GM15510 (cell line): ENCODE data around the gene PIP4K2A.

Source experiments
- POLR2A ChIP-seq: IDR thresholded peaks from 3 replicates; pipeline ENCODE4 v1.6.1; 2011; ENCODE audit warnings: borderline replicate concordance; ENCODE audit not compliant: insufficient read length; ENCODE audit errors: extremely low read depth

Gene PIP4K2A

GRCh38 chr10:22615819-22616499 lies 98.4 kb downstream of the PIP4K2A start:
- no peak for TF ChIP-seq POLR2A

DNA sequence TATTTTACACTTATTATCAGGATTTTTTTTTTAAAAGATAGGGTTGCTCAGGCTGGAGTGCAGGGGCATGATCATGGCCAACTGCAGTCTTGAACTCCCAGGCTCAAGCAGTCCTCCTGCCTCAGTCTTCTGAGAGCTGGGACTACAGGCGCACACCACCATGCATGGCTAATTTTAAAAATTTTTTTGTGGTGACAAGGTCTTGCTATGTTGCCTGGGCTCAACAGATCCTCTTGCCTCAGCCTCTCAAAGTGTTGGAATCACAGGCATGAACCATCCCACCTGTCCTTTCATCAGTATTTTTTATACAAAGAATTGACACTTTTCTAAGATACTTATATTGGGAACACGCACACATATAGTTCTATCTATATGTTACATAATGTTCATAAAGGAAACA lies 99.3 kb downstream of the PIP4K2A start:
- TF ChIP-seq POLR2A, result no peak

DNA sequence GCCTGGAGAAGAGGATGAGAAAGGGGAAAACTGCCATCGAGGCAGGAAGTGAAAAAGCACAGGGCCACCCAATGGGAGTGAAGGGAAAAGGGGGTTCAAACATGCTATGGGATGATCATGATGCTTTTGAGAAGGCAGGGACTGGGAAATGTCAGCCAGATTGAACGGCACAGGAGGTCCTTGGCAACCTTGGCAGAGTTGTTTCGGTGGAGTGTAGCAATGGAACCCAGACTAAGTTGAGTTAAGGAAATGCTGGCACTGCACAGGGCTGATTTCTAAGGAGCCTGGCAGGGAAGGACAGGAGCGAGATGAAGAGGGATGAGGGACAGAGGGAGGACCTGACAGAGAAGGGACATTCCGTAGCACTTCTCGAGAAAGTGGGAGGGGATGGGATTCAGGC lies 101.4 kb downstream of the PIP4K2A start:
- no peak for TF ChIP-seq POLR2A

DNA sequence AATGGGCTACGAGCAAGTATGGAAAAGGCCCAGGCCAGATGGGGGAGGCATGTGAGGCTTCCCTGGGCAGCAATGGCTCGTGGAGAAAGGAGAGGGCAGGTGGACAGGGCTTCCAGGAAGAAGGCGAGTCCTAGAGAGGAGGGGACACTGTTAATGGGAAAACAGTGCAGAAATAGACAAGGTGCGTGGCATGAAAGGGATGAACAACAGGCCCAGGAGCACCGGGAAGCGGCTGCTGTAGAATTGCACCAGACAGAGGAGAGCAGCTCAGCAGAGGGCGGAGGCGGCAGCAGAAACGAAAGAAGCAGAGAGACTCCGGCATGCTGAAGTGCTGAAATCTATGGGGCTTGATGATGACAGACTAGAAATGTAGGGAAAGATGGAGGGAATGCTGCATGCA lies 102.1 kb downstream of the PIP4K2A start:
- no peak for TF ChIP-seq POLR2A

DNA sequence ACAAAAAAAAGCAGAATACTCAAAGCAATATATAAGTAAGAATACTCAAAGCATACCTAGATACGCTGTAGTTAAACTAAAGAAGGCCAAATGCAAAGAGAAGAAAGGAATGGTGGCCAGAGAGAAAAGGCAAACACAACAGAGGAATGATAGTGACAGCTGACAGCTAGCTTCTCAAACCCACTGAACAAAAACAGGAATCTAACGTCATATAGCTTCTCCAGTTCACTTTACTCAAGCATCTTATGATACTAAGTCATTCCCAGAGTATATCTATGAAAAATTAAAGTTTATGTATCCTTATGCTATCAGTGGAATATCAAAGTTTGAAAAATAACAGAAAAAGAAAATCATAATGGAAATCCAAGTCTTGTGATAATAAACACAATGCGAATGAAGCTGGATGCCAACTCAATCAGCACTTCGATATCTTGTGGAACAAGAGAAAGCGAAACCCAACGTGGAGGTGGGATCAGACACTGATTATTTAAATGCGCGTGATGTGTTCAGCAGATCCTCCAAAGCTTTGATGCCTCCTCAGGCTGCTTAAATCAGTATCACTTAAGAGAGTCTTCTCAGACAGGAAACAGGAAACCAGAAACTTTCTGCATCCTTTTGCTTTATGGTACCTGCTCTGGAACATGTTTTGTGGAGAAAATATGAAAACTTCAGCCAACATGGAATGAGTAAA lies 102.8 kb downstream of the PIP4K2A start:
- TF ChIP-seq POLR2A, result no peak

- TF ChIP-seq POLR2A, result no peak
These were observed 103.8 kb downstream of the PIP4K2A start for GRCh38 chr10:22610610-22611009.

DNA sequence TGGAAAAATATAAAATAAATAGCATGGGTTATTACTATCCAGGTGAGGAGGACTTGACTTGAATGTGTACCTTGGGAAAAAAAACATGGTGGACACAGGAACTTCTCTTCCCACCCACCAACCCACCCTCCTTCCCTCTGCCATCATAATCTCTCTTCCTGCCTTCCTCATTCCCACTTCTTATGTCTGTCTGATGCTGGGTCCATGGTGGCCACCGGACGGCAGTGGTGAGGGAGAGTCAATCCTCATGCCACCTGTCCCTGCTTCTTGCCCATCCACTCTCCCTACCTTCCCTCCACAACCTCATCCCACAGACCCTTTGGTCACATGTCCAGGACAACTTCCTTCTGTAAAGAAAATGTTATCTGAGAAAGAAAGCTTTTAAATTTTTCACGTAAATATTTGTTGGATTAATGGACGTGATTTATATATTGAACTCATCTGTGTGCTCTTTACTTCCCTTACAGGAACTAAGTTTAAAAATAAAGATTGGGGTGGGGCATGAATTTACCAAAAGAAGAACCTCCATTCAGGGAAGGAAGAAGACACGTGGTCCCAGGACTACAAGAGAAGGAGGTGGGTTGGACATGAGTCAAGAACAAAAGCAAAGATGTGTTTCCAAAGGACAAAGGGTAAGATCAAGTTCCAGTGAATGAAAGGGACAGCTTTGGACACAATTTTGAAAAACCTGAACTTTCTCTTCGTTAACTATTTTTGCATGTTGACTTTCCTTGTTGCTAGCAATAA lies 104.5 kb downstream of the PIP4K2A start:
- TF ChIP-seq POLR2A, result no peak

DNA sequence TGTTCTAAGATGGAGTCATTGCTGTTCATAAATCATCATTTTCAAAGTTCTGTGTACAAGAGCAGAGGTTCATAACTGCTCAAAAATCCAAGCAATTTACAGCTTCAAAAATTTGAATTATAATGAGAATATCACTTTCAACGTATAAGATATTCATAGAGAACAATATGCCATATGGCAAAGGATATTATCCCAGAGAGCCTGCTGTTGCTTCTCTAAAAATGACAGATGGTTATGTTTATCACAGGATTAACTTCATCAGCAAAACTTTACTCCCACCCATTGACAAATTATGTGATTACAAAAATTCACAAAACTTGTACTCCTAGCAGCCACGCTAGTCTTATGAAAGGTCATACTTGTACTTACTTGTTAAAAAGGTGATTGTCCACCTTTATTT lies 105.1 kb downstream of the PIP4K2A start:
- no peak for TF ChIP-seq POLR2A

DNA sequence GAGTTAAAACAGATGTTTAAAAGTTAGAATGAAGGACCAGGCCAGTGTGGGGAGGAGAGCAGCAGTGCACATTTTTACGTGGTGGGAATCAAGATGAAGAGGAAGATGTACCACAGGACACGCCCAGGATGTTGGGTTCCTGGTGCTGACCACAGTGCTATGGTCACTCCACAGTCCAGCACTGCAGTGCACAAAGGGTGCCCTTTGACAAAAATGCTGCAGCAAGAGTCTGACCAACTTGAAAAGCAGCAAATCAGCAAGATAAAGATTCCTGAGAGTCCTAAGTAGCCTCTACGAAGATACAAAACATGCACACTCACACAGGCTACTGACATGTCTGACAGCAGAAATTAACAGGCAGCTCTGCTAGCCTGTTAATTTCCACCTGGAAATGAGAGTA lies 107.1 kb downstream of the PIP4K2A start:
- TF ChIP-seq POLR2A, result no peak

GRCh38 chr10:22606164-22606614 lies 108.2 kb downstream of the PIP4K2A start:
- TF ChIP-seq POLR2A, result peak; percentile 11

- no peak for TF ChIP-seq POLR2A
These were observed 109.2 kb downstream of the PIP4K2A start for GRCh38 chr10:22605168-22605567.

DNA sequence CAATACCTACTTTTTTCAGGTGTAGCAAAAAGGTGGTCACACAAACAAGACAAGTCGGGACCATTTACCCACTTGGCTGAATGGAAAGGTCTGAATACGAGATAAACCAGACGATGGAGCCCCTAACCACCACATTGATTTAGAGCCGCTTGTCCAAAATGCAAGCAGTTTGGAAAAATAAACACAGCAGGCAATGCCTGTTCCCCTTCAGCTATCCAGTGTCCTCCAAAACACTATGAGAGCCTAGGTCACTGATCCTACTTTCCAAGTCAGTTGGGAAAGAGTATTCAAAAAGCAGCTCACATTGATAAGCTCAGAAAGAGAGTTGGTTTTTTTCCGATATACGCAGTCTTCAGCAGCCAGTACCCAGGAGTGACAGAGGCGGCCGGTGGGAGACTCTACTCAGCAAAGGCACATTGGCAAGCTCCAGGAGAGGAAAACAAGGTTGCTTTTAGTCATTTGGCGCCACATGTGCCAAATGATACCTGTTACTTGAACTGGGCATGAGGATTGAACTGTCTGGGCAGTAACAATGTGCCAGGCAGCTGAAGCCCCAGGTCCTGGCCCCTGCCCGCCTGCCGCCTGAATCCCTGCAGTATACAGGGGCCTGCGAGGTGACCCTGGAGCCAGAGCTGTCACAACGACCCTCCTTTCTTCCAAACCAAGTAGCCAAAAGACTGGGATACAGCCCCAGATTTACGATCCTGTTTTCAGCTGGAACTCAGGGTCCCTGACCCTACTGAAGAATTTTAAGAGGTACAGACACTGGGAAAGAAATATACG lies 109.8 kb downstream of the PIP4K2A start:
- no peak for TF ChIP-seq POLR2A

- no peak for TF ChIP-seq POLR2A
These were observed 110.8 kb downstream of the PIP4K2A start for GRCh38 chr10:22603581-22603980.

GRCh38 chr10:22601618-22602017 lies 112.8 kb downstream of the PIP4K2A start:
- TF ChIP-seq POLR2A, result no peak
